Measurements from ENCODE around the gene MUC6.

Gene MUC6

DNA sequence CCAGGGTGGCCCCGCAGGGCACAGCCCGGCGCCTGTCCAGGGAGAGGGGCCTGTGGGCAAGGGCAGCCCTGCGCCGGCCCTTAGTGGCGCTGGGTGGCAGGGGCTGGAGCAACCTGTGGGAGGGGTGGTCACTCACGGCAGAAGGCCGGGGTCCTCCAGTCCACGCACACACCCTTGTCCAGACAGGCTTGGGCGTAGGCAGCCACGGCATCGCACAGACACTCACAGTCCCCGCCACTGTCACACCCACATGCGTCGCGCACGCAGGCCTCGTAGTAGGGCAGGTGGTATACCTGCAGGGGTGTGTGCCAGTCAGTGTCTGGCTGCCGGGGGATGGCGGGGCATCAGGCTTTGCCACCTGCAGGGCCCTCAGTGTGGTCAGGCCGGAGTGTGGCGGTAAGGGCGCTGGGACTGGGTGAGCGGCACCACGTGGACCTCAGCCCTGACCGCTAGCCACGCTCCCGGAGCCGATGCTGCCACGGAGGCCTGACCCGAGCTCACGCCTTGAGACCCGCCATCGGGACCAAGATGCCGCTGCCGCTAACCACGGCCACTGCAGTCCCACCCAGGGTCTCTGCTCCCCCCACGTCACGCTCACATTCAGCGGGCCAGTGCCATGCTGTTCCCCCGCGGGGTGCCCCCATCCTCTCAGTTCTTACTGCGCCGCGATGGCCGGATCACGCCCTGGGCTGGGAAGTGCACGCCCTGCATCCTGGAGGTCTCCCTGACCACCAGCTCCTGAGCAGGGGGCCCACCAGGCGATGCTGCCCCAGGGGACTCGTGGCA, 12.5 kb downstream of the MUC6 start:
- TF ChIP-seq, protein P1, sequence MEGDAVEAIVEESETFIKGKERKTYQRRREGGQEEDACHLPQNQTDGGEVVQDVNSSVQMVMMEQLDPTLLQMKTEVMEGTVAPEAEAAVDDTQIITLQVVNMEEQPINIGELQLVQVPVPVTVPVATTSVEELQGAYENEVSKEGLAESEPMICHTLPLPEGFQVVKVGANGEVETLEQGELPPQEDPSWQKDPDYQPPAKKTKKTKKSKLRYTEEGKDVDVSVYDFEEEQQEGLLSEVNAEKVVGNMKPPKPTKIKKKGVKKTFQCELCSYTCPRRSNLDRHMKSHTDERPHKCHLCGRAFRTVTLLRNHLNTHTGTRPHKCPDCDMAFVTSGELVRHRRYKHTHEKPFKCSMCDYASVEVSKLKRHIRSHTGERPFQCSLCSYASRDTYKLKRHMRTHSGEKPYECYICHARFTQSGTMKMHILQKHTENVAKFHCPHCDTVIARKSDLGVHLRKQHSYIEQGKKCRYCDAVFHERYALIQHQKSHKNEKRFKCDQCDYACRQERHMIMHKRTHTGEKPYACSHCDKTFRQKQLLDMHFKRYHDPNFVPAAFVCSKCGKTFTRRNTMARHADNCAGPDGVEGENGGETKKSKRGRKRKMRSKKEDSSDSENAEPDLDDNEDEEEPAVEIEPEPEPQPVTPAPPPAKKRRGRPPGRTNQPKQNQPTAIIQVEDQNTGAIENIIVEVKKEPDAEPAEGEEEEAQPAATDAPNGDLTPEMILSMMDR (IDR thresholded peaks at IDR 0.05; ENCODE audit: borderline replicate concordance, control extremely low read depth, extremely low read depth, insufficient read depth, missing control alignments) = no peak
- DNase-seq (ENCODE audit: low spot score) = no peak
- in situ Hi-C loops (cut with MboI; ENCODE audit: low sequenced_read_pairs, unreplicated experiment) = no loop called here

DNA sequence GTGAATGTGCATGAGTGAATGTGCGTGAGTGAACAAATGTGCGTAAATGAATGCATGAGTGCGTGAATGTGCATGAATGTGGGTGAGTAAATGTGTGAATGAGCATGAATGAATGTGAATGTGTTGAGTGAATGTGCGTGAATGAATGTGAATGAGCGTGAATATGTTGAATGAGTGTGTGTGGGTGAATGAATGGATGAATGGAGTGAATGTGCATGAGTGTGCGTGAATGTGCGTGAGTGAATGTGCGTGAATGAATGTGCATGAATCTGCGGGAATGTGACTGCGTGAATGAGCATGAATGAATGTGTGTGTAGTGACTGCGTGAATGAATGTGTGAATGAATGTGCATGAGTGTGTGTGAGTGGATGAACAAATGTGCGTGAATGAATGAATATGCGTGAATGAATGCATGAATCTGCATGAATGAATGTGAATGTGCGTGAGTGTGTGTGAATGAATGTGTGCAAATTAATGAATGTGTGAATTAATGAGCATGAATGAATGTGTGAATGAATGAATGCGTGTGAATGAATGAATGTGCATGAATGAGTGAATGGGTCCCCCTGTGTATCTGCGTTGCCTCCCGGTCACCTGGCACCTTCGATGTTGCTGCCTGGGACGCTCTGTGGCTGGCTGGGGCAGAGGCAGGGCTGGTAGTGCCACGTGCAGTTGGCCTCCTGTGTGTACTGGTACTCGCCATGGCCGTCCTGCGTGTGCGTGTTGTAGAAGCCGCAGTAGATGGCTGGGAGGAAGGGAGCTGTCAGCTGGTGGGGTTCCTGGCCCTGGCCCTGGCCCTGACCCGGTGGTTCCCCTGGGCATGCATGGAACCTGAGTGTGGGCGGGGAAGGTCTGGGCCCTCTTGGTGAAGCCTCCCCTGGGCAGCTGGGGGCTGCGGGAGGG, 13.4 kb downstream of the MUC6 start:
- in situ Hi-C loops (cut with MboI; ENCODE audit: low sequenced_read_pairs, unreplicated experiment) = no loop called here
- no peak for DNase-seq (ENCODE audit: low spot score)
- TF ChIP-seq, protein P1 (IDR thresholded peaks at IDR 0.05; ENCODE audit: borderline replicate concordance, control extremely low read depth, extremely low read depth, insufficient read depth, missing control alignments) = no peak

DNA sequence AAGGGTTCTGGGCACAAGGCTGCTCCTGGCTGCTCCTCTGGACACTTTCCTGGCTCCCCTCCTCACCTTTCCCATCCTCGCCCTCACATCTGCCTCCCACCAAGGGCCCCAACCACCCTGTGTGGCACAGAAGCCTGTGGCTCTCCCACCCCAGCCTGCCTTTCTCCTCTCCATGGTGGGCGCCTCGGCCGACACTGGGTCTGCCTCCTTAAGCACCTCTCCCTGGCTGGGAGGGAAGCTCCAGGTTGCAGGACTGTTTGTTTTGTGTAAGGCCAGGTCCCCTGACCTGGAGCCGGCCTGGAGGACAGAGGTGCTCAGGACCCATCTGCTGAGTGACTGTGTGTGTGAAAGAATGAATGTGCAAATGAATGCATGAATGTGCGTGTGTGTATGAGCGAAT, 14.1 kb downstream of the MUC6 start:
- TF ChIP-seq, protein P1 (IDR thresholded peaks at IDR 0.05; ENCODE audit: borderline replicate concordance, control extremely low read depth, extremely low read depth, insufficient read depth, missing control alignments) = no peak
- DNase-seq (ENCODE audit: low spot score) = no peak
- in situ Hi-C loops (cut with MboI; ENCODE audit: low sequenced_read_pairs, unreplicated experiment) = no loop called here

DNA sequence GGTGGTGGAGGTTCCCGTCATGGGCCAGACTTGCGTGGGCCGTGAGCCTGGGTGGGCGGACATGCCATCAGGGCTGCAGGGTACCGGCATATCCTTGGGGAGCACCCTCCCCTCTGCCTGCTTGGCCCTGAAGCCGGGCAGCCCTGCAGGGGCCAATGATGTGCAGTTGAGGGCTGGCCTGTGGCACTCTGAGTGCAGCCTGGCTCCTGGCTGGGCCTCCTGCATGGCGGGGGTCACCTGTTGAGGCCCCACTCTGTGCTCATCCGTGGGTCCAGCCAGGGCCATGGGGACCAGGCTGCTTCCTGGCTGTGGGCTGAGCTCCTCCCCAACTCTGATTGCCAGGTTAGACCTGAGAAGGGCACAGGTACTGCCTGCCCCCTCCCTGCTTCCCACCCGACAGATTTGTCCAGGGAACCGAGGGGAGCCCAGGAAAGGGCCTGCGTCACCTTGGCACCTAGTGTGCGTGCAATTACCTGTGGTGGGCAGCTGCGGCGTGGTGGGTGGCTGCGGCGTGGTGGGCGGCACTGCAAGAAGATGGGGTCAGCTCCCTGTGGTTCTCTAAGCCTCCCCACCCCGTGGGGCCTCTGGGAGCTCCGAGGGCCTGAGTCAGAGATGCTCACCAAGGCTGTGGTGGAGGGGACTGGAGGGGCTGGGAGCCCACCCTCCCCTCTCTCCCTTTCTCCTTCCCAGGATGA, 16.2 kb downstream of the MUC6 start:
- no peak for DNase-seq (ENCODE audit: low spot score)
- TF ChIP-seq, protein P1 (IDR thresholded peaks at IDR 0.05; ENCODE audit: borderline replicate concordance, control extremely low read depth, extremely low read depth, insufficient read depth, missing control alignments) = no peak
- in situ Hi-C loops (cut with MboI; ENCODE audit: low sequenced_read_pairs, unreplicated experiment) = no loop called here

DNA sequence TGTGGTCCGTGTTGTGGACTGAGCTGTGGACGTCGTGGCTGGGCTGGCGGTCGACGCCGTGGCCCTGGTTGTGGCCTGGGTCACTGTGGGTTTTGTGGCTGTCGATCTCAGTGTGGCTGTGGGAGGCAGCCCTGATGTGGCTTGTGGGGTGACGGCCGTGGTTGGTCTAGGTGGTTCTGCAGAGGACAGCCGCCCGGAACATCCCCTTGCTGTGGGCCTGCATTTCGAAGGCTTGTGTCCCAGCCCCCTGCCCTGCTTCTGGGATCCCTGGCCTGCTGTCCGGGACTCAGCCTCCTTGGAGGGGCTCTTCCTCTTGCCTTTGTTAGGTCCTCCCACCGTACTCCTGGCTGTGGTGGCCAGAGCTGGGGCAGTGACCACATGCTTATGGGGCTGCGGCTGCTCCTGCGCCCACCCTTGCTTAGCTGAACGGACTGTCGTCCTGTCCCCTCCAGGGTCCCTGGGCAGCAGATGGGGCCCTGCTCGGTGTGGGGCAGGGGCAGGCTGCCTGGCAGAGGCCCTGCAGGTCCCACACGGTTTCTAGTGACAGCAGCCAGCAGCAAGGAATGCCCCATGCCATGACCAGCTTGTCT, 17.1 kb downstream of the MUC6 start:
- TF ChIP-seq, protein P1 (IDR thresholded peaks at IDR 0.05; ENCODE audit: borderline replicate concordance, control extremely low read depth, extremely low read depth, insufficient read depth, missing control alignments) = no peak
- DNase-seq (ENCODE audit: low spot score) = no peak
- in situ Hi-C loops (cut with MboI; ENCODE audit: low sequenced_read_pairs, unreplicated experiment) = no loop called here

DNA sequence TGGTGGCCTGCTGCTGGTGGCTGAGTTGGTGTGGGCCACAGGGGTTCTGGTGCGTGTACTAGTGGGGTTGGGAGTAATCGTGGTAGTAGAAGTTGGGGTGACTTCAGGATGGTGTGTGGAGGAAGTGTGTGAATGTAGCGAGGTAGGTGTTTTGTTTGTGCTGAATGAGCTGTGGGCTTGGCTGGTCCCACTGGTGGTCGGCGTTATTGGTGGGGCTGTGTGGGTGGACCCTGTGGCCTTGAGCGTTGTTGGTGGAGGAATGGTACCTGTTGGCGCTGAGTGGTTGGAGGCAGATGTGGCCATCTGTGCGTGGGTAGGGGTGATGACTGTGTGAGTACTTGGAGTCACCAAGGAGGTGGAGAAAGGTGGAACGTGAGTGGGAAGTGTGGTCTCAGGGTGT, 18.4 kb downstream of the MUC6 start:
- in situ Hi-C loops (cut with MboI; ENCODE audit: low sequenced_read_pairs, unreplicated experiment) = no loop called here
- no peak for DNase-seq (ENCODE audit: low spot score)
- TF ChIP-seq, protein P1 (IDR thresholded peaks at IDR 0.05; ENCODE audit: borderline replicate concordance, control extremely low read depth, extremely low read depth, insufficient read depth, missing control alignments) = no peak
